BLaER1 (cell line): Measurements from ENCODE around the gene LZTR1.
"Not testable (repeated sequence)": the region's sequence is repeated elsewhere in the genome, so short reads cannot be mapped to it uniquely, and the experiment has no call there.

ENCODE experiments used
- H3K27ac ChIP-seq: shearing (Covaris generic); formaldehyde crosslinking; 2 replicates; pipeline ENCODE4 v1.8.1; 2022
- H3K27me3 ChIP-seq: shearing (Covaris generic); formaldehyde crosslinking; 2 replicates; pipeline ENCODE4 v1.8.1; 2022
- H3K36me3 ChIP-seq: shearing (Covaris generic); formaldehyde crosslinking; 2 replicates; pipeline ENCODE4 v1.8.1; 2022
- H3K4me1 ChIP-seq: shearing (Covaris generic); formaldehyde crosslinking; 2 replicates; pipeline ENCODE4 v1.8.1; 2022
- H3K4me2 ChIP-seq: shearing (Covaris generic); formaldehyde crosslinking; 2 replicates; pipeline ENCODE4 v1.8.1; 2022
- H3K4me3 ChIP-seq: shearing (Covaris generic); formaldehyde crosslinking; 2 replicates; pipeline ENCODE4 v1.8.1; 2022
- H3K9ac ChIP-seq: shearing (Covaris generic); formaldehyde crosslinking; 2 replicates; pipeline ENCODE4 v1.8.1; 2022
- H3K9me3 ChIP-seq: shearing (Covaris generic); formaldehyde crosslinking; 2 replicates; pipeline ENCODE4 v1.8.1; 2022
- H4K20me1 ChIP-seq: shearing (Covaris generic); formaldehyde crosslinking; 2 replicates; pipeline ENCODE4 v1.8.1; 2022
- Cebpa-rat ChIP-seq: shearing (Covaris generic); IDR thresholded peaks from 2 replicates; pipeline ENCODE4 v1.8.1; 2022

The LZTR1 gene

GRCh38 chr22:20981787-20982562 lies at the start of gene LZTR1:
TSS of gene LZTR1 (plus strand) at chr22:20982297. CDS start at chr22:20982372, 75 bp downstream.
- no peak for TF ChIP-seq Cebpa-rat
- peak within 1 kb of the TSS; percentile 93 for H3K4me2 ChIP-seq
- peak within 1 kb of the TSS; percentile 78 for H3K4me3 ChIP-seq
- H3K9me3 ChIP-seq = peaks cover 10% of the 10 kb centered on the region; the same call in 1 of the 2 replicates
- no peaks in the 10 kb centered on the region; the same call in 1 of the 2 replicates for H4K20me1 ChIP-seq
- H3K36me3 ChIP-seq = peaks cover 31% of the 10 kb centered on the region
- H3K27ac ChIP-seq = peak within 1 kb of the TSS; percentile 91
- peaks cover 28% of the 10 kb centered on the region for H3K4me1 ChIP-seq
- H3K9ac ChIP-seq = peak within 1 kb of the TSS; percentile 87
- no peaks in the 10 kb centered on the region for H3K27me3 ChIP-seq

GRCh38 chr22:20933910-20934309 lies 48.2 kb upstream of the LZTR1 start:
- TF ChIP-seq Cebpa-rat = no peak
- Histone ChIP-seq H3K9ac (no peak overlapping the region), H4K20me1 (peaks cover 100% of the 10 kb centered on the region), H3K4me1 (peaks cover 29% of the 10 kb centered on the region), H3K27ac (no peak overlapping the region), H3K27me3 (no peaks in the 10 kb centered on the region), H3K4me2 (no peak overlapping the region), H3K36me3 (peaks cover 87% of the 10 kb centered on the region), H3K9me3 (no peaks in the 10 kb centered on the region), H3K4me3 (no peak overlapping the region)

- H3K36me3 ChIP-seq = peaks cover 87% of the 10 kb centered on the region
- peaks cover 100% of the 10 kb centered on the region for H4K20me1 ChIP-seq
- H3K9ac ChIP-seq = not testable (repeated sequence)
Measured at GRCh38 chr22:20935049-20935448, 47.0 kb upstream of the LZTR1 start.

GRCh38 chr22:20935780-20936539 lies 46.1 kb upstream of the LZTR1 start:
- Histone ChIP-seq H3K36me3 (peaks cover 87% of the 10 kb centered on the region), H3K4me1 (peaks cover 46% of the 10 kb centered on the region), H4K20me1 (peaks cover 100% of the 10 kb centered on the region)
- H3K4me3 ChIP-seq, H3K4me2 ChIP-seq, H3K27me3 ChIP-seq, H3K9ac ChIP-seq, H3K27ac ChIP-seq, H3K9me3 ChIP-seq: not testable (repeated sequence)

More at GRCh38 chr22:20935049-20935448, 47.0 kb upstream of the LZTR1 start:
- H3K27me3 ChIP-seq, H3K4me3 ChIP-seq, H3K27ac ChIP-seq, H3K9me3 ChIP-seq, H3K4me2 ChIP-seq: not testable (repeated sequence)
- H3K4me1 ChIP-seq = peaks cover 40% of the 10 kb centered on the region

- no peaks in the 10 kb centered on the region for H3K9me3 ChIP-seq
- H3K9ac ChIP-seq = no peak overlapping the region
- H3K27ac ChIP-seq = no peak overlapping the region
- peak overlapping the region; percentile 4; the same call in 1 of the 2 replicates for H3K4me2 ChIP-seq
- H3K27me3 ChIP-seq = no peaks in the 10 kb centered on the region
- H4K20me1 ChIP-seq = peaks cover 100% of the 10 kb centered on the region
- TF ChIP-seq Cebpa-rat = no peak
- peaks cover 46% of the 10 kb centered on the region for H3K4me1 ChIP-seq
- peaks cover 91% of the 10 kb centered on the region for H3K36me3 ChIP-seq
- no peak overlapping the region for H3K4me3 ChIP-seq
Measured at GRCh38 chr22:20937031-20937793, 44.9 kb upstream of the LZTR1 start.

- TF ChIP-seq Cebpa-rat = no peak
- Histone ChIP-seq H3K9ac (no peak overlapping the region), H3K9me3 (no peaks in the 10 kb centered on the region), H3K27ac (no peak overlapping the region), H3K4me1 (peaks cover 46% of the 10 kb centered on the region), H4K20me1 (peaks cover 100% of the 10 kb centered on the region), H3K36me3 (peaks cover 94% of the 10 kb centered on the region), H3K4me3 (no peak overlapping the region), H3K4me2 (no peak overlapping the region; the same call in 1 of the 2 replicates), H3K27me3 (no peaks in the 10 kb centered on the region)
Measured at GRCh38 chr22:20937794-20938671, 44.1 kb upstream of the LZTR1 start.

GRCh38 chr22:20939457-20940185 lies 42.5 kb upstream of the LZTR1 start:
- not testable (repeated sequence) for H3K9me3 ChIP-seq, H3K27me3 ChIP-seq, H3K27ac ChIP-seq, H3K9ac ChIP-seq, H3K4me3 ChIP-seq
- Histone ChIP-seq H3K36me3 (peaks cover 91% of the 10 kb centered on the region), H3K4me1 (peaks cover 46% of the 10 kb centered on the region), H4K20me1 (peaks cover 100% of the 10 kb centered on the region), H3K4me2 (peak overlapping the region; percentile 21; the same call in 1 of the 2 replicates)

GRCh38 chr22:20940186-20940651 lies 41.9 kb upstream of the LZTR1 start:
- Histone ChIP-seq H3K27me3 (no peaks in the 10 kb centered on the region), H3K36me3 (peaks cover 91% of the 10 kb centered on the region), H3K4me3 (no peak overlapping the region), H3K9me3 (no peaks in the 10 kb centered on the region), H3K4me1 (peaks cover 46% of the 10 kb centered on the region), H3K27ac (no peak overlapping the region), H4K20me1 (peaks cover 100% of the 10 kb centered on the region), H3K4me2 (peak overlapping the region; percentile 21; the same call in 1 of the 2 replicates), H3K9ac (no peak overlapping the region)
- no peak for TF ChIP-seq Cebpa-rat
